Esophagus muscularis mucosa (tissue), 4 donors: ENCODE results near the gene PRKAA2. TPM values are rescaled to one million over a fixed set of nuclear protein-coding genes. Genes with fewer than 3 reads are reported as not detected.

Experiments used
- DNase-seq: peaks from one replicate; pipeline ENCODE4 v3.0.0-alpha.2; 2017; ENCODE audit errors: extremely low spot score
- H3K27ac ChIP-seq, 4 donors: fragments of 200-600 bp; sonication (generic); replicated peaks in 1 of 4; 1 replicate in 3 of 4; 2 replicates in 1 of 4; pipeline ENCODE4 v1.5.1; 2016 to 2019; ENCODE audit warnings: mild to moderate bottlenecking in 1 of 4
- H3K27me3 ChIP-seq, 4 donors: fragments of 200-600 bp; sonication (generic); one replicate each; pipeline versions ENCODE4 v1.5.1 to v1.6.0; 2016 to 2019
- H3K36me3 ChIP-seq, 4 donors: fragments of 200-600 bp; sonication (generic); one replicate each; pipeline ENCODE4 v1.5.1; 2016 to 2019
- H3K4me1 ChIP-seq, 4 donors: fragments of 200-600 bp; sonication (generic); one replicate each; pipeline ENCODE4 v1.5.1; 2016 to 2019
- H3K4me3 ChIP-seq, 4 donors: fragments of 200-600 bp; sonication (generic); 1 replicate in 2 of 4; 2 replicates in 2 of 4; pipeline ENCODE4 v1.5.1; 2016 to 2019; ENCODE audit warnings: mild to moderate bottlenecking in 4 of 4, moderate library complexity in 1 of 4
- H3K9me3 ChIP-seq, 4 donors: fragments of 200-600 bp; sonication (generic); 1 replicate in 3 of 4; 2 replicates in 1 of 4; pipeline ENCODE4 v1.5.1; 2016 to 2019
- EP300 ChIP-seq: sonication (generic); formaldehyde crosslinking; IDR thresholded peaks from one replicate; pipeline ENCODE4 v1.6.1; 2017; ENCODE audit warnings: antibody characterized with exemption
- POLR2A ChIP-seq: fragments of 450-650 bp; IDR thresholded peaks from one replicate; pipeline ENCODE4 v1.6.1; 2017; ENCODE audit warnings: antibody characterized with exemption, moderate library complexity, mild to moderate bottlenecking, low read depth
- POLR2AphosphoS5 ChIP-seq, 2 donors: sonication (generic); formaldehyde crosslinking; IDR thresholded peaks; one replicate each; pipeline ENCODE4 v1.6.1; 2017; ENCODE audit warnings: antibody characterized with exemption in 2 of 2
- WGBS: methylation state at CpG from one replicate; pipeline ENCODE4 v1.1.5; 2018; 5-methylcytosine and 5-hydroxymethylcytosine counted together
- intact Hi-C: fragments of 100-400 bp; cut with DNase I; formaldehyde crosslinking; loops from one replicate; pipeline ENCODE4 v1.15.1; 2023
- total RNA-seq, 4 donors: library from RNA; depleted of rRNA; stranded (reverse); fragments of >200 nt; gene quantifications; one replicate each; pipeline versions ENCODE4 v1.1.0 to v1.2.1, GENCODE V29; 2016
- TF ChIP-seq, protein P1 (sequence below), 3 experiments: fragments of 200-600 bp in 2 of 3; fragments of 450-650 bp in 1 of 3; sonication (generic) in 2 of 3; IDR thresholded peaks; one replicate each; pipeline ENCODE4 v1.5.1; 2017 to 2019; ENCODE audit warnings: antibody characterized with exemption in 3 of 3, mild to moderate bottlenecking in 2 of 3, moderate library complexity in 1 of 3

PRKAA2 gene
- total RNA-seq, 4 donors from 2014 or later: 32.6 to 70.8 (median 39.2) TPM

DNA sequence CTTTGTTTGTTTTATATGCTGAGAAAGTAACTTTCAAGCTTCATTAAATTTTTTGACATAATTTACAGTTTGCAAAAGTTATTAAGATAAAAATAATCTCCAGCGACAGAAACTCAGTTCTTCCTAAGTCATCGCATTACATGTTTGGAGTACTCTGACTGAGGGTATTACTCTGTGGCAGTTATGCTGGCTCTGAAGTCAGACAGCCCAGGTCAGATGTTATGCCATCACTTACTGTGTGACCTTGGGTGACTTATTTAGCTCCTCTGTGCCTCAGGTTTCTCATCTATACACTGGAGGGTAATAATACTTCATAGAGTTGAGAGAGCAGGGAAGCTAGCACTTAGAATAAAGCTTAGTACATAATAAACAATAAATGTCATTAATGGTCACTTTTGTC lies 26.4 kb downstream of the PRKAA2 start:
- Histone ChIP-seq H3K4me1 (peaks cover 0 to 10% (median 0%) of the 10 kb centered on the region in 4 donors), H3K27ac (no peak overlapping the region), H3K36me3 (peaks cover 0 to 1% (median 0%) of the 10 kb centered on the region in 4 donors), H3K9me3 (no peaks in the 10 kb centered on the region), H3K27me3 (no peaks in the 10 kb centered on the region), H3K4me3 (no peak overlapping the region)
- DNase-seq: no peak
- intact Hi-C loops: no loop called here
- TF ChIP-seq POLR2A (no peak), EP300 (no peak)
- WGBS: 86% methylated on average over 2 of the region's 2 CpGs

DNA sequence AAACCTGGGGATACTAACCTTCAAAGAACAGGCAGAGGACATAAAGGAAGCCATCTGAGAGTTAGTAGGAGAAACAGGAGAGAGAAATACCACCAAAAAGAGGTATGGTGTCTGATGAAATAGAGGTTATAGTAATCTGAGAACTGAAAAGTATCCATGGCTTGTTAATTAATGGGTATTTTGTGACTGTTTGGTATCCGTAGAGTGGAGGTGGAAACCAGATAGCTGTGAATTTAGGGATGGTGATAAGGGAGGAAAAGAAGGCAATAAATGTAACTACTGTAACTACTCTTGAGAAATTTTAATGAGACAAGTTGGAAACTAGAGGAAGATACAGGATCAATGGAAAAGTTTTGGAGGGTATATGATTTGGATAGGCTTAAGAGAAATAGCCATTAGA lies 27.5 kb downstream of the PRKAA2 start:
- H3K9me3 ChIP-seq: no peaks in the 10 kb centered on the region
- H3K4me1 ChIP-seq: peaks cover 0 to 10% (median 0%) of the 10 kb centered on the region in 4 donors
- no peak for DNase-seq
- intact Hi-C loops: no loop called here
- no peak overlapping the region for H3K4me3 ChIP-seq
- H3K27me3 ChIP-seq: no peaks in the 10 kb centered on the region
- H3K36me3 ChIP-seq: peaks cover 0 to 4% (median 0%) of the 10 kb centered on the region in 4 donors
- no peak overlapping the region for H3K27ac ChIP-seq
- TF ChIP-seq, protein P1, sequence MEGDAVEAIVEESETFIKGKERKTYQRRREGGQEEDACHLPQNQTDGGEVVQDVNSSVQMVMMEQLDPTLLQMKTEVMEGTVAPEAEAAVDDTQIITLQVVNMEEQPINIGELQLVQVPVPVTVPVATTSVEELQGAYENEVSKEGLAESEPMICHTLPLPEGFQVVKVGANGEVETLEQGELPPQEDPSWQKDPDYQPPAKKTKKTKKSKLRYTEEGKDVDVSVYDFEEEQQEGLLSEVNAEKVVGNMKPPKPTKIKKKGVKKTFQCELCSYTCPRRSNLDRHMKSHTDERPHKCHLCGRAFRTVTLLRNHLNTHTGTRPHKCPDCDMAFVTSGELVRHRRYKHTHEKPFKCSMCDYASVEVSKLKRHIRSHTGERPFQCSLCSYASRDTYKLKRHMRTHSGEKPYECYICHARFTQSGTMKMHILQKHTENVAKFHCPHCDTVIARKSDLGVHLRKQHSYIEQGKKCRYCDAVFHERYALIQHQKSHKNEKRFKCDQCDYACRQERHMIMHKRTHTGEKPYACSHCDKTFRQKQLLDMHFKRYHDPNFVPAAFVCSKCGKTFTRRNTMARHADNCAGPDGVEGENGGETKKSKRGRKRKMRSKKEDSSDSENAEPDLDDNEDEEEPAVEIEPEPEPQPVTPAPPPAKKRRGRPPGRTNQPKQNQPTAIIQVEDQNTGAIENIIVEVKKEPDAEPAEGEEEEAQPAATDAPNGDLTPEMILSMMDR (IDR thresholded peaks at IDR 0.05): no peak
- TF ChIP-seq POLR2AphosphoS5 (IDR thresholded peaks at IDR 0.05) (no peak), EP300 (no peak), POLR2A (no peak)
- WGBS: 88% methylated on average over 1 of the region's 1 CpG

DNA sequence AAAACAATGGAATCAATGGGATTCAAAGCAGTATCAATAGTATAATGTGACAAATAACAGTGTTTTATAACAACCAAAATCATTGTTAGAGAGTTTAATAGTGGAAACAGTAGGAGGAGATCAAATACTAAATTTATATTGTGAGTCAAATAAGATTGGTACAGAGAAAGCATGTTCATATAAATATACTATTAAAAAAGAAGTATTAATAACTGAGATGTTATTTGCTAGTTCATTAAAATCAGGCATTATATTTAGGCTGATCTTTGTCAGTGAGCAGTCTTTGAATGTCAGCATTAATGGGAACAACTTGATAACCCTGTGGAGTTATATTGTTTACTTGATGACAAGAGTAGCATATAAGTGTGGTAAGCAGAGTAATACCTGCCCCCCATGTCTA lies 30.6 kb downstream of the PRKAA2 start:
- intact Hi-C loops: no loop called here
- no peaks in the 10 kb centered on the region for H3K27me3 ChIP-seq
- TF ChIP-seq EP300 (no peak), POLR2AphosphoS5 (IDR thresholded peaks at IDR 0.05) (no peak), POLR2A (no peak)
- TF ChIP-seq, protein P1 (IDR thresholded peaks at IDR 0.05): no peak
- no peaks in the 10 kb centered on the region for H3K9me3 ChIP-seq
- no peak overlapping the region for H3K4me3 ChIP-seq
- DNase-seq: no peak
- H3K36me3 ChIP-seq: peaks cover 0 to 4% (median 0%) of the 10 kb centered on the region in 4 donors
- peaks cover 0 to 11% (median 0%) of the 10 kb centered on the region in 4 donors for H3K4me1 ChIP-seq
- no peak overlapping the region for H3K27ac ChIP-seq

DNA sequence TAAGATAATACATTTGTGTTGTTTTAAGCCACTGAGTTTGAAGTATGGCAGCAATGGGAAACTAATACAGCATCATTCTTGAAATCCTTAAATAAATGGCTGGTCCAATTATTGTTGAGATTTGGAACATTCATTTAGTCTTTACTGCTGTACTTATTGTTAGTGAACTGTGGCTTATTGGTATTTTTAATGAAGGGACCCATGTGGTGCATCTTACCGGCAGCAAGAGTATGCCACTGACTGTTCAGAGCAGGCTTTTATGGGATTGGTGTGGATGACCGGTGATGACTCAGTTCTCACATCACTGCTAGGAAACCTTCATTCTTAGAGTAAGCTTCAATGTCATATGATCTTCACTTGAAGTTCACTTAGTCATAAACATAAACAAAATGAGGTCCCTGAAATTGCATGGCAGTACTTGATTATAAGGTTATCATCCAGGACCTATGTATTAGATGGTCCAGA lies 31.5 kb downstream of the PRKAA2 start:
- WGBS: 50% methylated on average over 2 of the region's 2 CpGs

DNA sequence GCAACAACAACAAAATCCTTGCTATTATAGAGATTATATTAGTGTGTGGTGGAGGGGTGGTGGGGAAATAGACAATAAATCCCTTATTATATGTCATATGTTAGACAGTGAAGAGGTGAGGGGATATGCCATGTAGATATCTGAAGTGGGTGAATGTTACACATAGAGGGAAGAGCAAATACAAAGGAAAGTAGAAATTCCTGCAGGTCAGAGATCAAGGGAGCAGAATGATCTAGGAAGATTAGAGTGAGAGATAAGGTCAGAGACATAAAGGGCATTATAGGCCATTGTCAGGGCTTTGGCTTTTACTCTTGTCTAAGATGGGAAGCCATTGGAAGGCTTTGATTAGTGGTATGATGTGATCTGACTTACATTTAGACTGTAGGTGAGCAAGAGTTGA lies 38.5 kb downstream of the PRKAA2 start:
- H3K27ac ChIP-seq: no peak overlapping the region
- intact Hi-C loops: no loop called here

More for the DNA sequence above, 31.5 kb downstream of the PRKAA2 start:
- Histone ChIP-seq H3K4me3 (no peak overlapping the region), H3K4me1 (peaks cover 0 to 11% (median 0%) of the 10 kb centered on the region in 4 donors), H3K36me3 (peaks cover 0 to 4% (median 0%) of the 10 kb centered on the region in 4 donors), H3K9me3 (no peaks in the 10 kb centered on the region), H3K27me3 (no peaks in the 10 kb centered on the region), H3K27ac (no peak overlapping the region)
- intact Hi-C loops: no loop called here
- TF ChIP-seq POLR2A (no peak), EP300 (no peak), POLR2AphosphoS5 (IDR thresholded peaks at IDR 0.05) (no peak)
- TF ChIP-seq, protein P1 (IDR thresholded peaks at IDR 0.05): no peak
- DNase-seq: no peak

More for the DNA sequence above, 38.5 kb downstream of the PRKAA2 start:
- no peak for DNase-seq
- no peaks in the 10 kb centered on the region for H3K36me3 ChIP-seq
- TF ChIP-seq POLR2A (no peak), EP300 (no peak), POLR2AphosphoS5 (IDR thresholded peaks at IDR 0.05) (no peak)
- TF ChIP-seq, protein P1 (IDR thresholded peaks at IDR 0.05): no peak
- no peaks in the 10 kb centered on the region for H3K9me3 ChIP-seq
- H3K4me3 ChIP-seq: no peak overlapping the region
- peaks cover 0 to 10% (median 6%) of the 10 kb centered on the region in 4 donors for H3K4me1 ChIP-seq
- H3K27me3 ChIP-seq: no peaks in the 10 kb centered on the region
